Neural cell (in vitro differentiated cells): ENCODE data around the gene DCPS. TPM values are rescaled to one million over a fixed set of nuclear protein-coding genes. Genes with fewer than 3 reads are reported as not detected.

Experiments used
- H2AFZ ChIP-seq: fragments of 200-600, 300-800 bp; sonication (generic), shearing (Covaris generic); 2 replicates; pipeline ENCODE4 v1.6.0; 2014; ENCODE audit warnings: low read depth, mild to moderate bottlenecking, antibody characterized with exemption, low read length, moderate library complexity
- H3F3A ChIP-seq: fragments of 200-600 bp; shearing (Covaris generic); 2 replicates; pipeline ENCODE4 v1.6.1; 2016; ENCODE audit warnings: mild to moderate bottlenecking, moderate library complexity, mixed read lengths, antibody characterized with exemption, low read length; ENCODE audit not compliant: insufficient read depth, poor library complexity, severe bottlenecking
- H3K27ac ChIP-seq: fragments of 200-600, 300-800 bp; sonication (generic), shearing (Covaris generic); 2 replicates; pipeline ENCODE4 v1.5.1; 2014; ENCODE audit warnings: mild to moderate bottlenecking, low read length, moderate library complexity
- H3K27me3 ChIP-seq: fragments of 300-800, 200-600 bp; sonication (generic), shearing (Covaris generic); 2 replicates; pipeline ENCODE4 v1.6.0; 2014; ENCODE audit warnings: mild to moderate bottlenecking, low read depth, low read length, moderate library complexity; ENCODE audit not compliant: insufficient read depth
- H3K36me3 ChIP-seq: fragments of 300-800, 200-600 bp; sonication (generic), shearing (Covaris generic); 2 replicates; pipeline ENCODE4 v1.5.1; 2014; ENCODE audit warnings: mild to moderate bottlenecking, antibody characterized with exemption, low read length, moderate library complexity; ENCODE audit not compliant: insufficient read depth
- H3K4me2 ChIP-seq: fragments of 300-800, 200-600 bp; sonication (generic), shearing (Covaris generic); 2 replicates; pipeline ENCODE4 v1.6.0; 2014; ENCODE audit warnings: mild to moderate bottlenecking, low read length
- H3K4me3 ChIP-seq: fragments of 300-800, 200-600 bp; sonication (generic), shearing (Covaris generic); 2 replicates; pipeline ENCODE4 v1.5.1; 2014; ENCODE audit warnings: mild to moderate bottlenecking, low read length, moderate library complexity
- H3K79me2 ChIP-seq: fragments of 200-600 bp; shearing (Covaris generic); replicated peaks from 2 replicates; pipeline ENCODE4 v1.6.0; 2014; ENCODE audit warnings: mild to moderate bottlenecking, low read length, moderate library complexity; ENCODE audit not compliant: insufficient read depth
- H3K9ac ChIP-seq: fragments of 300-800, 200-600 bp; sonication (generic), shearing (Covaris generic); 2 replicates; pipeline ENCODE4 v1.6.1; 2016; ENCODE audit warnings: mild to moderate bottlenecking, low read length, mixed read lengths
- H3K9me2 ChIP-seq: fragments of 200-600 bp; shearing (Covaris generic); 2 replicates; pipeline ENCODE4 v1.6.1; 2016; ENCODE audit warnings: mild to moderate bottlenecking, low read length, mixed read lengths; ENCODE audit not compliant: insufficient read depth
- H3K9me3 ChIP-seq: fragments of 200-600, 300-800 bp; sonication (generic), shearing (Covaris generic); 2 replicates; pipeline ENCODE4 v1.6.1; 2016; ENCODE audit warnings: mild to moderate bottlenecking, mixed run types, low read length, moderate library complexity, mixed read lengths
- H4K20me1 ChIP-seq: fragments of 200-600 bp; shearing (Covaris generic); 2 replicates; pipeline ENCODE4 v1.6.1; 2016; ENCODE audit warnings: mild to moderate bottlenecking, mixed run types; ENCODE audit not compliant: insufficient read depth
- CTCF ChIP-seq: fragments of 450-650 bp; IDR thresholded peaks from 2 replicates; pipeline ENCODE4 v1.5.1; 2014; ENCODE audit warnings: antibody characterized with exemption, mild to moderate bottlenecking, moderate library complexity; ENCODE audit not compliant: poor library complexity, severe bottlenecking
- EP300 ChIP-seq: fragments of 450-650 bp; conservative IDR thresholded peaks from 2 replicates; pipeline ENCODE4 v1.6.1; 2014; ENCODE audit warnings: antibody characterized with exemption, mild to moderate bottlenecking, moderate library complexity; ENCODE audit not compliant: poor library complexity, severe bottlenecking
- EZH2 ChIP-seq: fragments of 200-600, 300-800 bp; shearing (Covaris generic), sonication (generic); IDR thresholded peaks from 2 replicates; pipeline ENCODE4 v1.6.1; 2014; ENCODE audit warnings: antibody characterized with exemption, low read length, borderline replicate concordance, mild to moderate bottlenecking; ENCODE audit not compliant: insufficient read depth, poor library complexity, severe bottlenecking
- MXI1 ChIP-seq: fragments of 450-650 bp; conservative IDR thresholded peaks from 2 replicates; pipeline ENCODE4 v1.6.1; 2014; ENCODE audit warnings: antibody characterized with exemption, mild to moderate bottlenecking; ENCODE audit not compliant: poor library complexity, severe bottlenecking
- POLR2AphosphoS5 ChIP-seq: IDR thresholded peaks from 2 replicates; pipeline ENCODE4 v1.6.1; 2012
- RAD21 ChIP-seq: fragments of 450-650 bp; conservative IDR thresholded peaks from 2 replicates; pipeline ENCODE4 v1.6.1; 2014; ENCODE audit warnings: antibody characterized with exemption, mild to moderate bottlenecking, moderate library complexity
- SMC3 ChIP-seq: fragments of 450-650 bp; conservative IDR thresholded peaks from 2 replicates; pipeline ENCODE4 v1.6.1; 2014; ENCODE audit warnings: antibody characterized with exemption, mild to moderate bottlenecking, moderate library complexity; ENCODE audit not compliant: poor library complexity
- TAF1 ChIP-seq: IDR thresholded peaks from 2 replicates; pipeline ENCODE4 v1.6.1; 2012; ENCODE audit warnings: low read depth
- polyA plus RNA-seq: library from polyadenylated mRNA; depleted of rRNA; stranded (reverse); fragments of >200 nt; gene quantifications from 2 replicates; pipeline ENCODE4 v1.2.3, GENCODE V29; 2014
- TF ChIP-seq, protein P1 (sequence below): IDR thresholded peaks from 2 replicates; pipeline ENCODE4 v1.6.1; 2012; ENCODE audit warnings: borderline replicate concordance

DCPS gene
- polyA plus RNA-seq, 1 donor from 2014 or later = 6.4 TPM

- H3K9me2 ChIP-seq = no peaks in the 10 kb centered on the region
- H3K79me2 ChIP-seq = no peaks in the 10 kb centered on the region
- no peaks in the 10 kb centered on the region for H3K9me3 ChIP-seq
- H3F3A ChIP-seq = no peaks in the 10 kb centered on the region
- H3K36me3 ChIP-seq = peaks cover 19% of the 10 kb centered on the region
- H3K4me3 ChIP-seq = no peak overlapping the region
- no peak overlapping the region for H3K9ac ChIP-seq
- no peak overlapping the region for H3K4me2 ChIP-seq
- TF ChIP-seq MXI1 (no peak), EZH2 (no peak), POLR2AphosphoS5 (no peak)
- no peak overlapping the region for H3K27ac ChIP-seq
- no peaks in the 10 kb centered on the region for H4K20me1 ChIP-seq
- no peak overlapping the region for H2AFZ ChIP-seq
- H3K27me3 ChIP-seq = no peaks in the 10 kb centered on the region
Measured at GRCh38 chr11:126256216-126256615, 47.6 kb upstream of the DCPS start.

GRCh38 chr11:126257144-126257543 lies 46.7 kb upstream of the DCPS start:
- Histone ChIP-seq H3K4me3 (no peak overlapping the region), H3K36me3 (peaks cover 19% of the 10 kb centered on the region), H2AFZ (no peak overlapping the region), H3K9ac (no peak overlapping the region), H3K79me2 (no peaks in the 10 kb centered on the region), H4K20me1 (no peaks in the 10 kb centered on the region), H3K4me2 (no peak overlapping the region), H3K27me3 (no peaks in the 10 kb centered on the region), H3K9me3 (no peaks in the 10 kb centered on the region), H3K27ac (no peak overlapping the region), H3K9me2 (no peaks in the 10 kb centered on the region), H3F3A (no peaks in the 10 kb centered on the region)
- no peak for TF ChIP-seq CTCF
- no peak for TF ChIP-seq POLR2AphosphoS5
- no peak for TF ChIP-seq EZH2
- no peak for TF ChIP-seq RAD21
- TF ChIP-seq SMC3 = no peak
- no peak for TF ChIP-seq EP300
- TF ChIP-seq MXI1 = no peak
- no peak for TF ChIP-seq TAF1
- TF ChIP-seq, protein P1, sequence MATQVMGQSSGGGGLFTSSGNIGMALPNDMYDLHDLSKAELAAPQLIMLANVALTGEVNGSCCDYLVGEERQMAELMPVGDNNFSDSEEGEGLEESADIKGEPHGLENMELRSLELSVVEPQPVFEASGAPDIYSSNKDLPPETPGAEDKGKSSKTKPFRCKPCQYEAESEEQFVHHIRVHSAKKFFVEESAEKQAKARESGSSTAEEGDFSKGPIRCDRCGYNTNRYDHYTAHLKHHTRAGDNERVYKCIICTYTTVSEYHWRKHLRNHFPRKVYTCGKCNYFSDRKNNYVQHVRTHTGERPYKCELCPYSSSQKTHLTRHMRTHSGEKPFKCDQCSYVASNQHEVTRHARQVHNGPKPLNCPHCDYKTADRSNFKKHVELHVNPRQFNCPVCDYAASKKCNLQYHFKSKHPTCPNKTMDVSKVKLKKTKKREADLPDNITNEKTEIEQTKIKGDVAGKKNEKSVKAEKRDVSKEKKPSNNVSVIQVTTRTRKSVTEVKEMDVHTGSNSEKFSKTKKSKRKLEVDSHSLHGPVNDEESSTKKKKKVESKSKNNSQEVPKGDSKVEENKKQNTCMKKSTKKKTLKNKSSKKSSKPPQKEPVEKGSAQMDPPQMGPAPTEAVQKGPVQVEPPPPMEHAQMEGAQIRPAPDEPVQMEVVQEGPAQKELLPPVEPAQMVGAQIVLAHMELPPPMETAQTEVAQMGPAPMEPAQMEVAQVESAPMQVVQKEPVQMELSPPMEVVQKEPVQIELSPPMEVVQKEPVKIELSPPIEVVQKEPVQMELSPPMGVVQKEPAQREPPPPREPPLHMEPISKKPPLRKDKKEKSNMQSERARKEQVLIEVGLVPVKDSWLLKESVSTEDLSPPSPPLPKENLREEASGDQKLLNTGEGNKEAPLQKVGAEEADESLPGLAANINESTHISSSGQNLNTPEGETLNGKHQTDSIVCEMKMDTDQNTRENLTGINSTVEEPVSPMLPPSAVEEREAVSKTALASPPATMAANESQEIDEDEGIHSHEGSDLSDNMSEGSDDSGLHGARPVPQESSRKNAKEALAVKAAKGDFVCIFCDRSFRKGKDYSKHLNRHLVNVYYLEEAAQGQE = no peak

- Histone ChIP-seq H3K4me3 (no peak overlapping the region), H3K4me2 (no peak overlapping the region), H3K36me3 (peaks cover 19% of the 10 kb centered on the region), H4K20me1 (no peaks in the 10 kb centered on the region), H3K79me2 (no peaks in the 10 kb centered on the region), H3K27me3 (no peaks in the 10 kb centered on the region), H3K9ac (no peak overlapping the region), H3K9me3 (no peaks in the 10 kb centered on the region), H3K27ac (no peak overlapping the region), H3K9me2 (no peaks in the 10 kb centered on the region), H2AFZ (no peak overlapping the region), H3F3A (no peaks in the 10 kb centered on the region)
- TF ChIP-seq EZH2 = no peak
- TF ChIP-seq EP300 = no peak
- TF ChIP-seq TAF1 = no peak
- TF ChIP-seq CTCF = no peak
- TF ChIP-seq MXI1 = no peak
- no peak for TF ChIP-seq RAD21
- TF ChIP-seq SMC3 = no peak
Measured at GRCh38 chr11:126257764-126258163, 46.1 kb upstream of the DCPS start.
